Medulla oblongata (tissue), 1 donor: ENCODE results near the gene TMTC1.
"Not testable (repeated sequence)": the region's sequence is repeated elsewhere in the genome, so short reads cannot be mapped to it uniquely, and the experiment has no call there.

Experiments used
- DNase-seq: peaks from one replicate; pipeline ENCODE4 v3.0.0-alpha.2; 2015; ENCODE audit errors: extremely low spot score

The TMTC1 gene

DNA sequence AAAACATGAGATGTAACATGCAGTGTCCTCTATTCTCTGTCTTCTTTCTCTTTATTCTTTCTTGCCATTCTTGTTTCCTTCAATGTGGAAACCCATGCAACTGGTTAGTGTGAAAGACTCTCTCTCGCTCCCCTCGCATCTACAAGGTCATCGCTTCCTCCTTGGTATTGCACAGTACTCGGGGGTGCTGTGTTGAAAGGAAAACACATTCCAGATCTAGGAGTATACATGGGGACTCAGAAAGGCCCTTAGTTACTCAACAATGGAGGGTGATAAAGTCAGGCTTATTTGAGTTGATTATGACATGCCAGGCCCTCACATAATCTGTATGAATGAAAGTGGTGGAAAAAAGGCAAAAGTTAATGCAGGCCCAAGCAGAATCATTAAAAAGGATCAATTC is 210.8 kb downstream of the TMTC1 start:
- no peak for DNase-seq

DNA sequence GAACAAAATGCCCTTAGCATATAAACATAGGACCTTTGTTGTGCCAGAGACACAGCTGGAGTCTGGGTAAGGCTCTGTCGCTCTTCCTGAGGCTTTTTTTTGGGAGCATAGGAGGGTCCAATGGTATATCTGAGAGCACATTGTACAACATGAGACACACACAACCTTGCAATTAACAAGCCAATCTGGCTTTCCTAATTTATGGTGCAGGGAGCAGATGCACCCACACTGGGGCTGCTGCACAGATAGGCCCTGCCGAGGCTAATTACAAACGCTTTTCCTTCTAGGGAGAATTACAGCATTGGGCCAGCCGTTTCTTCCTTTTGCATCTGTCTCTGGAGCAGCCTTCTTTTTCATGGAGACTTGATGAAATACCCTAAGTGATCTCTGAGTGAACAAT is 211.3 kb downstream of the TMTC1 start:
- DNase-seq = no peak

DNA sequence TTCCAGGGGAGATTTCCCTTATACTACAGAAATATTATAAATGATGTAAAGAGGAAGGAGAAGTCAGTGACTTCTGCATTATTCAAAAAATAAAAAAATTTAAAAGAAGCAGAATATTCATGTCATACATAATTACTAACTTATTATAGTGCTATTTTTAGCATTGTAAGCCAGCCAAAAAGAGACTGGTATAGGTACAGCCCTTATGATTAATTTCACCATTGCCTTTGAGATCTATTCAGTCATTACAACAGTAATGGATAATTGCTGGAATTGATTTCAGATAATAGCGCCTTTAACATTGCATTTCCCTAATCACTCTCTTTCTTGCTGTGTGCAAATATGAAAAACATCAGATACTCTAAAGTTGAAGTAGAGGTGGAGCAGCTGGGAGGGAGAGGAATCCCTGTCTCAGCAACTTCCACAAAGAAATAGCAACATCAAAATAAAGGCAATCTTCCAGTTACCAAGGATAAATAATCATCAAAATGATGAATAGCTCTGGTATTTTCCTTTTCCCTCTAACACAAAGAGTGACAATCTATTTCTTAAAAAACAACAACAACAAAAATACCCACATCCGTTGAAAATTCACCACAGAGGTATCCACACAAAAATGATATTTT is 214.5 kb downstream of the TMTC1 start:
- no peak for DNase-seq

DNA sequence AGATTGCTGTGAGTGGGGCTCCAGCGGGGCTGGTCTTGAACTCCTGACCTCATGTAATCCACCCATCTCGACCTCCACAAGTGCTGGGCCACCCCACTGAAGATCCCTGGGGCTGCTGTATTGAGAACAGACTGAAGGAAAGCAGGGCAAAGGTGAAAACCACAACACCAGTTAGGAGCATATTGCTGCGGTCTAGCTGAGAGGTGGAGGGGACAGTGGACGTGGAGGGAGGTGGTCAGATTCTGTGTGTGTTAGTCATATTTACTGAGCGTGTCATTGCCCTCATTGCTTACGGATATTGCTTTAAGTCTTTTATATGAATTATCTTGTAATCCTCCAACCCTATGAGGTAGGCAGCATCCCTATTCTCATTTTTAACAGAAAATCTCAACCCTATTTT is 217.3 kb downstream of the TMTC1 start:
- DNase-seq = no peak

DNA sequence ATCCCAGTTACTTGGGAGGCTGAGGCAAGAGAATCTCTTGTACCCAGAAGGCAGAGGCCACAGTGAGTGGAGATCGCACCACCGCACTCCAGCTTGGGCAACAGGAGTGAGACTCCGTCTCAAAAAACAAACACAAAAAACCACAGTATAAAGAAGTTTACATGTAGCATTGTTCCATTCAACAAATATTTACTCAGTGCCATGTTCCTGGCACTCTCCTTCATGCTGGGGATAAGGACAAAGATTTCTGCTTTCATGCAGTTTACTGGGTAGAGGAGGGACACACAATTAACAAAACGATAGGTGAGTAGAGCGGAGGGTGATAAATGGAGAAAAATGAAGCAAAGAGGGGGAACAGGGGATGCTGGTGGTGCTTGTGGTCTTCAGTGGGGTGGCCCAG is 218.0 kb downstream of the TMTC1 start:
- DNase-seq = no peak

DNA sequence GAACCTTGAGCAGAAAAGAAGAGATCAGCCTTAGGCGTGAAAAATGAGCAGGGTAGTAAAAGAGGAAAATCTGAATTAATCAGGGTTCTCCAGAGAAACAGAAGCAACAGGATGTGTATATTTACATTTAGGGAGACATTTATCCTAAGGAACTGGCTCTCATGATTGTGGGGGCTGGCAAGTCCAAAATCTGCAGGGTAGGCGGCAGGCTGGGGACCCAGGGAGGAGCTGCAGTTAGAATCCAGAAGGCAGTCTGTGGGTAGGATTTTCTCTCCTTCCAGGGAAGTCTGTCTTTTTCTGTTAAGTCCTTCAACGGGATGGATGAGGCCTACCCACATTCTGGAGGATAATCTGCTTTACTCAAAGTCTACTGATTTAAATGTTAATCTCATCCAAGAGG is 218.8 kb downstream of the TMTC1 start:
- no peak for DNase-seq

DNA sequence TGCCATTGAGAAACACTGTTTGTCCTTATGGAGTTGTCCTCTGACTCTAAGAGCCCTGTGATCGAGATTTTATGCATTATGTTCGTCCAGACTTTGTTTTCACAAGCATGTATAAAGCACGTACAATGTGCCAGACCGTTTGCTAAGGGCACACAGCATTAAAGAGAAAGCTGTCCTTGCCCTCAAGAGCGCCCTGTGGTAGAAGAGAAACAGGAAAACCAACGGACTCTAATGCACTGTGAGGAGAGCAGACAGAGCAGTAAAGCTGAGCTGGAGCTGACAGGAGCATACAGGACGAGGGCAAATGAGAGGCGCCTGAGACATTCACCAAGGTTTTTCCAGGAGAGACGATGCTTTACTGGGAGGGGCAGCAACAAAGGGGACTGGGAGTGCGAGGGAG is 220.1 kb downstream of the TMTC1 start:
- no peak for DNase-seq

DNA sequence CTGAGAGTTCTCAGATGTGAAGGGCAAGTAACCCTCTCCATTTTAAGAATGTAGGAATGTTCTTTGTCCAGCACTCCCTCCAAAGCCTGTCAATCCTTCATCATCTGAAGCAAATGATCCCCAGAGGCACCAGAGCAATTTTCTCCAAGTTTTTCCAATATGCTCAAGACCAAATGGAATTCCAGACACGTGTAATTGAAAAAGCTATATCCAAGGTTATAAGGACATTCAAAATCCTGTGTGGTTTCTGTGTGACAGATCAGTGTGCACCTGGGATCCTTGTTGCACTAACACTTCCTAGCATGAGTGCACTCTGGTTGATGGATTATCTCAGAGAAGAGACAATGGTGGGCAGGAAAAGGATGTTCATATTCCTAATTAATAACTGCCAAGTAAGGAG is 220.7 kb downstream of the TMTC1 start:
- no peak for DNase-seq

DNA sequence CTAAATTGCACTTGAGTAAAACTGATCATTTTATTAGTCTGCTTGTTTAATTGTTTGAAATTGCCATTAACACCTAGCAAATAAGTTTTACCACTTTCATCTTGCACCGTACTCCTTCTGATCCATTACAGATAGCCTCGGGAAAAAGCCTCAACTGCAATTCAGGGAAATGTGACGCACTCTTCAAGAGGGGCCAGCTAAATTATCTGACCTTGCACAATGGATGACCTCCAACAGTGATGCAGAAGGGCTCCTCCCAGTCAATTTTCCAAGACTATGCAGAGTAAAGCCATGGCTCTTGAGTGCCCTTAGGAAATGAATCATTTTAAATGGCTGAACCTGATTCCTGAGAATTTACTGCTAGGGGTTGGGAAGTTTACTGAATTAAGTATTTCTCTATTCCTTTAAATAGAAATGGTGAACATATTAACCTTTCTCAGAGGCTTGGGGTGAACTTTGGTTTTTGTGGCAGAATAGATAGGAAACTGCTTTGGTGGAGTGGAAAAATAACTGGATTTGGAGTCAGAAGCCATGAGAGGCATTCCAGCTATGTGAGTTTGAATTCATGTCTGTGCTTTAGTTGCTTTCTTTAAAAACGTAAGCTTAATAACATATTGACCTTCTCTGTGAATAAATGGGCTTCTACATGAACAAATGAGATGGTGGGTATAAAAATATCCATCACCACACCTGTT is 221.5 kb downstream of the TMTC1 start:
- no peak for DNase-seq

DNA sequence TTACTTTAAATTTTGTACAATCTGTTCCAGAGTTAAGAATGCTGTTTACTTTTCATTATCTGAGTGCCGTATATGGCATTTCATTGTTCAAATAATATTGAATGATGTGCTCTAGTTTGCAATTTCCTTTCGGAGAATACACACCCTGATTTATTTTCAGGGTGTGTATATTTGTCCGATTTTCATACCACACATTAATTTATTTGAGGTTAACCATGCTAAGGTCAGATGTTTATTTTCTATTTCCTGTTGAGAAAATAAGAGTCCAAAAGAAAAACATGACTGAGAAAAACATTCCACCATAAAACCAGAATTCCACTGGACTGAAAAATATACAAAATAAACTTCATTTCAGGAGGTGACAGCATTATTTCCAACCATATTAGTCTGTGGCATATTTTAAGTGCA is 222.1 kb downstream of the TMTC1 start:
- no peak for DNase-seq

DNA sequence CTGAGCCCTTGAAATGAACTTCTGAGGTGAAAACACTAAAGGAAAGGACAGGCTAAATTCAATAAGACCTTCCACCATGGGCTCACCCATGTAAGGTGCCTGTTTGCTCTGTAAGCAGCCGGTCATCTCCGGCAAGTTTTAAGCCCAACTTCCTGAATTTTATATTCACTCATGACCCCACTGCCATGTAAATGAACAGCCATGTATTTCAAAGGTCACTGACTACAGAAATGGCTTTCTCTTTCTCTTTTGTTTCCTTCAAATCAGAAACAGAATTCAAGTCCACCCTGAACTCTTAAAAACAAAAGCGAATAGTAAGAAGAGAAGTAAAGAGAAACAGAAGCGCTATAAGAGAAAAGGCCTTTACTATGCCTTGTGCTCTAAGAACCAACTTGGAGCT is 224.5 kb downstream of the TMTC1 start:
- no peak for DNase-seq

DNA sequence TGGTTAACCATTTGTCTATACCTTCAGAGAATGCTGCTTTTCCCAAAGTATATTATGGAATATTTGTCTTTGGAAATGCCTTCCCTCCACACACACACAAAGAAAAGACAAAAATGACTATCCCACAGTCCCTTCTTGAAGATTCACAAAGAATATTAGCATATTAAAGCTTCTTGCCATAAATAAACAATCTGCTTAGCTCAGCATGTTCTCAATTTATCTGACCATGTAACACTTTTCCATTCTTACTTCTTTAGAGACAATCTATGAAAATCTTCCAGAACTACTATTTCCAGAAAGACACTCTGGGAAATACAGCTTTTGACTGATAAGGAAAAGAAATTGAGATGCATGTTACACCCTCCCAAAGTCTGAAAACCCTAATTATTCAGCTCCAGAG is 227.4 kb downstream of the TMTC1 start:
- DNase-seq = no peak

DNA sequence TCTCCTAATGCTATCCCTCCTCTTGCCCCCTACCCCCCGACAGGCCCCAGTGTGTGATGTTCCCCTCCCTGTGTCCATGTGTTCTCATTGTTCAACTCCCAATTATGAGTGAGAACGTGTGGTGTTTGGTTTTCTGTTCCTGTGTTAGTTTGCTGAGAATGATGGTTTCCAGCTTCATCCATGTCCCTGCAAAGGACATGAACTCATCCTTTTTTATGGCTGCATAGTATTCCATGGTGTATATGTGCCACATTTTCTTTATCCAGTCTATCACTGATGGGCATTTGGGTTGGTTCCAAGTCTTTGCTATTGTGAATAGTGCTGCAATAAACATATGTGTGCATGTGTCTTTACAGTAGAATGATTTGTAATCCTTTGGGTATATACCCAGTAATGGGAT is 228.3 kb downstream of the TMTC1 start:
- DNase-seq = not testable (repeated sequence)

DNA sequence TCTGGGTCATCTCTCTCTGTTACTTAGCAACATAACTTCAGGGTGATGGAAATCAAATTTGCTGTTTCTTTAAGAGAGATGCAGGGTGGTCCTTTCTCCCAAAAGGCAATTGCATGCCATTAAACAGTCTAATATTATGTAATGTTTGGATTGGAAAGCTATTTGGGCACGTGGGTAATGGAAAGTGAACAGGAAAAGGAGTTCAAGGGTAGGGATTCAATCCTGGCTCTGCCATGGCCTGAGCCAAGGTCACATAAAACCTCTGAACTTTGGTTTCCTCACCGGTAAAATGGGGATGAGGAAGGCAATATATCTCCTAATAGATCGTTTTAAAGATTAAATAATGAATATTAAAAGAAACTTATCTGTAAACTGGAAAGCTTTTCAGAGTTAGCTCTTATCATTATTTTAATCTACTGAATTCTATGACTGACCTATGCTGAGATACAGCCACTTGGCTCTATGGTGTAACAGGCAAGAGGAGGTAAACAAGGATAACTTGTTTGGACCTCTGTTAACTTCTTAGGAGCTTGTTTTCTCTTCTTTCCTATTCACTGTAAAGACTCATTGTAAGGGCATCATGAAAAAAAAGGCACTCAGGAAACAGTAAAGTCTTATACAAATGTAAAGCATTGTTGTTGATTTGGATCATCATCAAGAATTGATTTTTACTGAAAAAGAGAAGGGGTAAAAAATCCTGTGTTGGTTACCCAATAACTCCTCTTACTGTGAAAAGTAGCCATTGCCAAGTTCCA is 230.6 kb downstream of the TMTC1 start:
- DNase-seq = no peak

DNA sequence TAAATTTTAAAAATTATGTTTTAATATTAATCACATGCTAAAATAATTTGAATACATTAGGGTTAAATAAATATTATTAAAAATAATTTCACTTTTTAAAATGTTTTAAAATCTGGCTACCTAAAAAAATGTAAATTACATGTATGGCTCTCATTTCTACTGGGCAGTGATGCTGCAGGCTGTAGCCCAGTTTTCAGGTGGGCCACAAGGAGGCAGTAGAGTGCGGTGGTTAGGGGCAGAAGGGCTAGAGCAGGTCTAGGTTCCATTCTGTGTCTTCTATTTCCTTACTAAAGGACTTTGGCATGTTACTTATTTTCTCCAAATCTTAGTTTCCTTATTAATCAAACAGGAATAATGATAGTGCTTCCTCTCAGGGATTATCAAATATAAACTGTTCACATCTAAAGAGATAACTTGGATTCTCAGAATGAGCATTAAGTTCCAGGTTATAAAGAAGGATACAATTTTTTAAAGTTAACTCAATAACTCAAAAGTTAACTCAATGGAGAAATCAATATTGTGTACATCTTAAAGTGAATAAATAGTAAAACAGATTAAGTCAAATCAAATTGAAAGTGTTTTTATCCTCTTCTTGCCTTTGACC is 231.3 kb downstream of the TMTC1 start:
- peak; percentile 60 for DNase-seq

DNA sequence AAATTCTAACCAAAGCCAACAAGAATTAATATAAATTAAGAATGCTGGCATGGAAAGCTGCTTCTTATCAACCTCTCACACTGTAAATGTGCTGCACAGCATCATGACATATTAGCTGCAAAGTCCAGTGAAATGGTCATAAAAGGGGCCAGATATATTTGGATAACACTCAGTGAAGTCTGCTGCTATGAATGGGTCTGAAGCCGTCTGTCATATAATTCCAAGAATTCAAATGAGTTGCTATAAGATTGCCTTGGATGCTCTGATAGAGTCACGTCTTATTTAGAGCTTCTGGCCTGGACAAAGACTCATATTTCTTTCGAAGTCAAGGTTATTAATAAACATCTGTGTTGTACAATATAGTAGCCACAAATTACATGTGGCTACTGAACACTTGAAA is 231.9 kb downstream of the TMTC1 start:
- no peak for DNase-seq

DNA sequence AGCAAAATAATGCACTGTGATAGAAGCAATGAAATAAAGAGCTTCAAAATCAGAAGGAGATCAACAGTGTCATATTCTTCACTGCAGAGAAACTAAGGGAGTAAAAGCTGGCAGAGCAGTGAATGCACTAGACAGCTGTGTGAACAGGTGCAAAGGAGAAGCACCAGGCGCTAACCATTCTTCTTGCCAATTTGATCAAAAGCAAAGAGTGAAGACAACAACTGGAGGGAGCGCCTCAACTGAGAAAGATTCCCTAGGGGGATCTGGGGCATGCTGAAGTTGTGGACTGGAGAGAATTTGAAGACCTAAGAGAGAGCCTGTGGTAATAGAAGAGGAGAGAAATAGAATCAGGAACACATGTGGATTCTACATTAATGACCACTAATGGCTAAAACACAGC is 235.9 kb downstream of the TMTC1 start:
- DNase-seq = no peak

DNA sequence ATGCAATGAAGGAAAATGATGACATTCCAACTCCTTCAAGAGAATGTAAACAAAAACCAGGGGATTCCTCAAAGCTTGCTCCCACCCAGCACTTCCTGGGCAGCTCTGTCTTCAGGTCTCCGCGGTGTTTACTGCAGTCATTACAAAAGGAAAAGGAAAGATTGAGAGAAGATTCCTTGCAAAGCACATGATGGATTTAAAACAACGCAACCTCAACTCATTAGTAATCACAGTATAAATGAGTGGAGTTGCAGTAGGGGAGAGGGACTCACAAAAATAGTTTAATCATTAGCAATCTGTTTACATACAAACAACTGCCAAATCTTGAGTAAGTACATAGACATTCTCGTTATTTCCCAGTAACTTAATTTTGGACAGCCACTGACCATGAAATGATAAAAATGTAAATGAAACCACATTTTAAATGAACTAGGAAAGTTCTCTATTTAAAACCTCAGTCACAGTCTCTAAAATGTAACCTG is 236.6 kb downstream of the TMTC1 start:
- no peak for DNase-seq

DNA sequence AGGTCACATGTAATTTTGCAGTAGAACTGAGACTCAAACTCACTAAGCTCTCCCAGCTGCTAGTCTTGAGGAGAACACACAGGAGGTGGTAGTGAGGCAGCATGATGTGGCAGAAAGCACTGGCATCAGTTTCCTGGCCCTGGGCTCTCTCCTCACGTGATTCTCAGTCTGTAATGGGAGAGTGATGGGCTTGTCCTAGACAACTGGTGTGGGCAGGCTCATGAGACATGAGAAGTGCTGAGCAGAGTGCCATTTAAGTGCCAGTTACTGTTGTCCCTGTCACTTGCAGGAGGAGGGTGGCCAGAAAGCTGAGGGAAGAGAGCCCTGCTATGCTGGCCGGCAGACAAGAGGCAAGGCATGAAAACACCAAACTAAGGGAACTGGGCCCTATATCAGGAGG is 237.7 kb downstream of the TMTC1 start:
- peak; percentile 21 for DNase-seq

DNA sequence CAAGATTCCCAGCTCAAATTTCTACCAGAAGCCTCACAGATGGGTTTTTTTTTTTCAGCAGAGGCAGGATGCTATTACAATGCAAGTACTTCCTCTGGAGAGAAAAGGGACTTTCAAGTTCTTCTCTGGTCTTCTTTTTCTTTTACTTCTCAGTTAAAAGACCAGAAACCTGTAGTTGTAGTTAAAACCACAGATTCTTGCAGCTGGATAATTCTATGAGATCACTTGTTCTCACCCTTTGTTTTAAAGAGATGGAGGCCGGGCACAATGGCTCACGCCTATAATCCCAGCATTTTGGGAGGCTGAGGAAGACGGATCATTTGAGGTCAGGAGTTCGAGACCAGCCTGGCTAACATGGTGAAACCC is 238.7 kb downstream of the TMTC1 start:
- DNase-seq = no peak

DNA sequence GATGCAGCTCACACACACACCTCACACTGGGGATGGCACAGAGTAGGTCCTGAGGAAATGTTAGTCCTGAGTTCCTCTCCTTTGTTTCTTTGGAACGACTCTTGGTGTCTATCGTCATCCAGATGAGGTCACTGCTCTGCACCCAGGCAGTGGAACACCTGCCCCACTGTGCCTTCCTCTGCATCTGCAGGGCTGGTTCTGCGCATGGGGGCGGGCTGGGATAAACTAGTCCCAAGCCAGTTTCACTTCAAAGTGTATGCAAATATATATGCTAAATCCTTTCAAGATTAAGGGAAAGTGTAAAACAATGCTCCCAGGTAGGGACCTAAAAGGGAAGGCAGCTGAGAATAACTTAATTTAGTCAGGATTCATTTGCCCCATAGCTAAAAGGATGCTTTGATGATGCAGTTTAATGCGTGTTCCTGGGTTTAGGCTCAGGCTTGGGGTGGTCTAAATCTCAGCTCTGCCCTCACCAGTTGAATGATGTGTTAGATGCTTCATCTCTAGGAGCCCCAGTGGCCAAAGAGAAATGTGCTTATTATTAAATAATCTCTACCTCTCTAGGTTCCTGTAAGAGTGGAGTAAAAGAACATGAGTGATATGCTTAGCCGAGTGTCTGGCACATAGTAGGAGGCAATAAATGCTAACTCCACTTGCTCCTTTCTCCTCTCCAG is 239.2 kb downstream of the TMTC1 start:
- DNase-seq = no peak

DNA sequence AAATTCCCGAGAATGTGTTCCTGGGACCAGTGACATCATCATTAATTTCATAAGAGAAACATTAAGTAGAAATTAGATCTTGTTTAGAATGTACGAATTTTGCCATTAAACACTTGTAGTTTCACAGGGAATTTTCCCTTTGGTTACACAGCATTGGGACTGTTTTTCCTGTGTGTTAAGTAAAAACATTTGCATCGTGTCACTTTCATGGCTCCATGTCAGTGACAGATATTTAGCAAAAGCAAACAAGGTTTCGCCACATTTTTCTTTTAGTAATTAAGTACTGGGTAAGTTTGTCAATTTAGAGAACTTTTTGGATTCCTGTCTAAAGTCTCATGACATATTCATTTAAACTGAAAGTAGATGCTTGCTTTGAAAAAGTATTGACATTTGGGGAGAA is 240.7 kb downstream of the TMTC1 start:
- DNase-seq = no peak
